ENCODE data around the gene PLXNB3. TPM values are rescaled to one million over a fixed set of nuclear protein-coding genes. Genes with fewer than 3 reads are reported as not detected.

The PLXNB3 gene
- total RNA-seq (10 to 100 TPM in 3 of 4 donors, 1 to 10 TPM in 1; 9.2 to 50.1 (median 25.7) TPM), polyA plus RNA-seq (1 to 10 TPM in 1 of 3 donors, under 1 TPM in 1, not detected in 1; 0.60 to 2.2 TPM)

- H3K4me3 ChIP-seq: peak within 1 kb of the TSS; percentile 14 to 51 (median 46)
- TF ChIP-seq CTCF (IDR thresholded peaks at IDR 0.05) (peak; percentile 56 to 91 (median 66)), POLR2AphosphoS5 (IDR thresholded peaks at IDR 0.05) (peak; percentile 55 to 80 (median 71)), EP300 (IDR thresholded peaks at IDR 0.05) (no peak), POLR2A (IDR thresholded peaks at IDR 0.05) (peak in 1 of 2 donors; percentile 22)
- intact Hi-C loops (cut with DNase I): loop anchor here (2.0 kb wide), 1 partner anchor 189 kb away; no protein-coding TSS in a partner anchor
Observed at GRCh38 chrX:153763989-153764755, at the start of gene PLXNB3. TSS of gene PLXNB3 (plus strand) at chrX:153764249. CDS start at chrX:153765536, 1,287 bp downstream.

GRCh38 chrX:153714256-153714655, 49.8 kb upstream of the PLXNB3 start:
- Histone ChIP-seq H3K36me3 (peaks cover 0 to 36% (median 1%) of the 10 kb centered on the region in 4 donors), H3K27me3 (no peaks in the 10 kb centered on the region), H3K27ac (no peak overlapping the region), H3K4me1 (no peaks in the 10 kb centered on the region), H3K9me3 (no peaks in the 10 kb centered on the region), H3K4me3 (no peak overlapping the region)
- no peak for TF ChIP-seq POLR2A (IDR thresholded peaks at IDR 0.05)
- no peak for TF ChIP-seq EP300 (IDR thresholded peaks at IDR 0.05)
- no peak for TF ChIP-seq POLR2AphosphoS5 (IDR thresholded peaks at IDR 0.05)
- TF ChIP-seq CTCF (IDR thresholded peaks at IDR 0.05): no peak
- no peak for DNase-seq
- intact Hi-C loops (cut with DNase I): no loop called here
- WGBS, 2 donors: 88 to 90% methylated on average over 3 of the region's 3 CpGs

More at GRCh38 chrX:153763989-153764755, at the start of gene PLXNB3:
- no peaks in the 10 kb centered on the region for H3K9me3 ChIP-seq
- H3K27ac ChIP-seq: peak within 1 kb of the TSS; percentile 75 to 86 (median 82)
- H3K36me3 ChIP-seq: peaks cover 0 to 4% (median 0%) of the 10 kb centered on the region in 4 donors
- 22 to 29% methylated on average over 26 of the region's 26 CpGs for WGBS, 2 donors
- H3K27me3 ChIP-seq: no peaks in the 10 kb centered on the region
- peaks cover 0 to 34% (median 16%) of the 10 kb centered on the region in 4 donors for H3K4me1 ChIP-seq
- peak; percentile 92 for DNase-seq

- intact Hi-C loops (cut with DNase I): no loop called here
- H3K4me1 ChIP-seq: peaks cover 0 to 4% (median 2%) of the 10 kb centered on the region in 4 donors
- H3K4me3 ChIP-seq: no peak overlapping the region
- H3K36me3 ChIP-seq: peaks cover 0 to 45% (median 15%) of the 10 kb centered on the region in 4 donors
- H3K27ac ChIP-seq: no peak overlapping the region
- no peak for DNase-seq
- H3K9me3 ChIP-seq: no peaks in the 10 kb centered on the region
- no peaks in the 10 kb centered on the region for H3K27me3 ChIP-seq
- 92 to 95% methylated on average over 9 of the region's 9 CpGs for WGBS, 2 donors
- no peak for TF ChIP-seq POLR2A (IDR thresholded peaks at IDR 0.05)
- no peak for TF ChIP-seq EP300 (IDR thresholded peaks at IDR 0.05)
- TF ChIP-seq POLR2AphosphoS5 (IDR thresholded peaks at IDR 0.05): no peak
- no peak for TF ChIP-seq CTCF (IDR thresholded peaks at IDR 0.05)
Observed at GRCh38 chrX:153717445-153717844, 46.6 kb upstream of the PLXNB3 start.

- H3K4me1 ChIP-seq: peaks cover 0 to 13% (median 10%) of the 10 kb centered on the region in 4 donors
- no peaks in the 10 kb centered on the region for H3K27me3 ChIP-seq
- H3K4me3 ChIP-seq: no peak overlapping the region
- WGBS, 2 donors: 77 to 89% methylated on average over 2 of the region's 2 CpGs
- intact Hi-C loops (cut with DNase I): no loop called here
- H3K9me3 ChIP-seq: no peaks in the 10 kb centered on the region
- TF ChIP-seq CTCF (IDR thresholded peaks at IDR 0.05) (no peak), POLR2A (IDR thresholded peaks at IDR 0.05) (no peak), EP300 (IDR thresholded peaks at IDR 0.05) (no peak)
- H3K27ac ChIP-seq: no peak overlapping the region
- peaks cover 0 to 43% (median 15%) of the 10 kb centered on the region in 4 donors for H3K36me3 ChIP-seq
- no peak for DNase-seq
Observed at GRCh38 chrX:153719238-153719637, 44.8 kb upstream of the PLXNB3 start.
